OCI-LY3 (cell line): ENCODE measurements around the gene PANX2.

ENCODE experiments used
- H2AFZ ChIP-seq: fragments of 200-600, 300-600 bp; shearing (Covaris generic); 2 replicates; pipeline ENCODE4 v1.6.0; 2014; ENCODE audit warnings: antibody characterized with exemption, low read depth, low read length
- H3K27ac ChIP-seq: fragments of 200-600, 300-600 bp; sonication (generic); 2 replicates; pipeline ENCODE4 v1.5.1; 2014; ENCODE audit warnings: mild to moderate bottlenecking, low read length, moderate library complexity, mixed read lengths
- H3K27me3 ChIP-seq: fragments of 200-600, 300-600 bp; sonication (generic); 2 replicates; pipeline ENCODE4 v1.6.1; 2014; ENCODE audit warnings: low read depth, low read length, mixed read lengths
- H3K36me3 ChIP-seq: fragments of 200-600, 300-600 bp; sonication (generic); replicated peaks from 2 replicates; pipeline ENCODE3; 2014; ENCODE audit warnings: low read depth, low read length, mixed read lengths
- H3K4me1 ChIP-seq: fragments of 300-600, 200-600 bp; sonication (generic); 2 replicates; pipeline ENCODE4 v1.6.1; 2014; ENCODE audit warnings: low read length, mixed read lengths
- H3K4me2 ChIP-seq: fragments of 200-600, 300-600 bp; sonication (generic); 2 replicates; pipeline ENCODE4 v1.6.1; 2014; ENCODE audit warnings: low read length, mixed read lengths
- H3K4me3 ChIP-seq: fragments of 300-600, 200-600 bp; sonication (generic); 2 replicates; pipeline ENCODE4 v1.5.1; 2014; ENCODE audit warnings: antibody characterized with exemption, mild to moderate bottlenecking, low read length, moderate library complexity
- H3K79me2 ChIP-seq: fragments of 300-600, 200-600 bp; shearing (Covaris generic); 2 replicates; pipeline ENCODE4 v1.6.1; 2014; ENCODE audit warnings: mild to moderate bottlenecking, low read length, mixed read lengths
- H3K9ac ChIP-seq: fragments of 300-600, 200-600 bp; shearing (Covaris generic); 2 replicates; pipeline ENCODE4 v1.6.0; 2014; ENCODE audit warnings: mild to moderate bottlenecking, low read length, moderate library complexity
- H3K9me3 ChIP-seq: fragments of 200-600, 300-600 bp; shearing (Covaris generic); 2 replicates; pipeline ENCODE4 v1.6.1; 2014; ENCODE audit warnings: low read length, mixed read lengths; ENCODE audit not compliant: insufficient read depth
- H4K20me1 ChIP-seq: fragments of 200-600, 300-600 bp; sonication (generic); 2 replicates; pipeline ENCODE4 v1.6.1; 2016; ENCODE audit warnings: low read length, mixed read lengths; ENCODE audit not compliant: insufficient read depth
- EZH2phosphoT487 ChIP-seq: fragments of 200-600 bp; shearing (Covaris generic); IDR thresholded peaks from 2 replicates; pipeline ENCODE4 v1.6.1; 2018; ENCODE audit warnings: antibody characterized with exemption, mixed run types, low read depth
- TF ChIP-seq, protein P1 (sequence below): fragments of 200-600, 300-600 bp; sonication (generic); IDR thresholded peaks from 2 replicates; pipeline ENCODE4 v1.5.1; 2014; ENCODE audit warnings: antibody characterized with exemption, low read length, low read depth

PANX2 gene

DNA sequence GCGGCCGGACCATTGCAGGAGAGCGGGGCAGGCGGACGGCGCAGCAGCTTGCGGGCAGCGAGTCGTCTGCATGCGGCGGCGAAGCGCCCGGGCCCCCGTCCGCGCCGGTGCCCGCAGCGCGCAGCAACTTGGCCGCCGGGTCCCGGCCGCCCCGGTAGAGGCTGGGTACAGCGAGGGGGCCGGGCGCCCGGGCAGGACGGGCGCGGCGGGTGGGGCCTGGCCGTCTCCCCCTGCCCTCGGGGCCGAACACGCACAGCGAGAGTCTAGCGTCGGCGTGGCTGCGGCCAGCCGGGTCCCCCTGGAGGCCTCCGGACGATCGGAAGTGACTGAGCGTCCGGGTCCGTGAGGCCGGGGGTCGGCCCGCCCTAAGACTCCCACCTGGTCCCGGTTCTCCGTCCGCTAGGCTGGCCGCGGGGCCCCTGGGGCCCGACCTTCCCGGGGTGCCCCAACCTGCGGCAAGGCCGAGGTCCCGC is 14.4 kb downstream of the PANX2 start:
- H3K27me3 ChIP-seq = no peaks in the 10 kb centered on the region
- no peaks in the 10 kb centered on the region for H3K36me3 ChIP-seq
- no peak overlapping the region for H3K27ac ChIP-seq
- peaks cover 38% of the 10 kb centered on the region for H3K79me2 ChIP-seq
- no peak overlapping the region for H2AFZ ChIP-seq
- H3K4me1 ChIP-seq = peaks cover 17% of the 10 kb centered on the region
- H3K9ac ChIP-seq = no peak overlapping the region; the same call in 1 of the 2 replicates
- H3K4me3 ChIP-seq = peak overlapping the region; percentile 72
- TF ChIP-seq, protein P1, sequence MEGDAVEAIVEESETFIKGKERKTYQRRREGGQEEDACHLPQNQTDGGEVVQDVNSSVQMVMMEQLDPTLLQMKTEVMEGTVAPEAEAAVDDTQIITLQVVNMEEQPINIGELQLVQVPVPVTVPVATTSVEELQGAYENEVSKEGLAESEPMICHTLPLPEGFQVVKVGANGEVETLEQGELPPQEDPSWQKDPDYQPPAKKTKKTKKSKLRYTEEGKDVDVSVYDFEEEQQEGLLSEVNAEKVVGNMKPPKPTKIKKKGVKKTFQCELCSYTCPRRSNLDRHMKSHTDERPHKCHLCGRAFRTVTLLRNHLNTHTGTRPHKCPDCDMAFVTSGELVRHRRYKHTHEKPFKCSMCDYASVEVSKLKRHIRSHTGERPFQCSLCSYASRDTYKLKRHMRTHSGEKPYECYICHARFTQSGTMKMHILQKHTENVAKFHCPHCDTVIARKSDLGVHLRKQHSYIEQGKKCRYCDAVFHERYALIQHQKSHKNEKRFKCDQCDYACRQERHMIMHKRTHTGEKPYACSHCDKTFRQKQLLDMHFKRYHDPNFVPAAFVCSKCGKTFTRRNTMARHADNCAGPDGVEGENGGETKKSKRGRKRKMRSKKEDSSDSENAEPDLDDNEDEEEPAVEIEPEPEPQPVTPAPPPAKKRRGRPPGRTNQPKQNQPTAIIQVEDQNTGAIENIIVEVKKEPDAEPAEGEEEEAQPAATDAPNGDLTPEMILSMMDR = no peak
- TF ChIP-seq EZH2phosphoT487 = no peak
- H4K20me1 ChIP-seq = peaks cover 7% of the 10 kb centered on the region
- H3K4me2 ChIP-seq = peak overlapping the region; percentile 71
- H3K9me3 ChIP-seq = no peaks in the 10 kb centered on the region

DNA sequence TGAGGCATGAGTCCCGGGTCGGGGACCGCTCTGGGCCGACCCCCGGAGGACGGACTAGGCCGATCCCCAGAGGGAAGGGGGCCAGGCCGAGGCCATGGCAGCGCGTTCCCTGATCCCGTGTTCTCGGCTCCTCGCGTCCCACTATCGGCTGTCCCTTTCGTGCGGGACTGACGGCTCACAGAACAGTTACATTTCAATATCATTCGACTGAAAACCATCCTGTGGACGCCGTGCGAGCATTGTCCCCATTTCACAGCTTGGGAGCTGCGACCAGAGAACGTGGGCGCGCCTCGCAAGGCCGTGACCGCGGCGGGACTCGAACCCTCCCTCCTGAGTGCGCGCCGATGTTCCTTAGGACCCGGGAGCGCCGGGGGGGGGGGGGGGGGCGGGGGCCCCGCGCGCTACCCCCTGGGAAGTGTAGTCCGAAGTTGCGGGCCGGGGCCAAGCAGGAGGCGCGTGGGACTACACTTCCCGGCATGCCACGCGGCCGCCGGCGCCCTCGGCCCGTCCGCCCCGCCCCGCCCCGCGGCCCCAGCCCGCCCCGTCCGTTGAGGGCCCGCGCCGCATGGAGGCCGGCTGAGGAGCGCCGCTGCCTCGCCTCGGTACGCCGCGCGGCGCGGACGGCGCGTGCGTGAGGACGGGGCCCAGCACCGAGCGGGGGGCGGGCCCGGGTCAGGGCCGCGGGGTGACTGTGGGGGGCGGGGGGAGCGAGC is 15.0 kb downstream of the PANX2 start, which contains the start of gene TRABD:
TRABD (plus strand) TSS at position 539 of the 713 bp plus-strand sequence. CDS start 7,148 bp downstream, outside the sequence.
- Histone ChIP-seq H3K4me1 (peaks cover 22% of the 10 kb centered on the region), H3K27ac (peak within 1 kb of the TSS; percentile 44), H3K27me3 (no peaks in the 10 kb centered on the region), H3K79me2 (peaks cover 39% of the 10 kb centered on the region), H3K9me3 (no peaks in the 10 kb centered on the region), H3K9ac (peak within 1 kb of the TSS; percentile 78), H4K20me1 (peaks cover 7% of the 10 kb centered on the region), H2AFZ (no peak within 1 kb of the TSS), H3K4me3 (peak within 1 kb of the TSS; percentile 87), H3K4me2 (peak within 1 kb of the TSS; percentile 89), H3K36me3 (no peaks in the 10 kb centered on the region)
- TF ChIP-seq EZH2phosphoT487 = no peak
- TF ChIP-seq, protein P1 = no peak

DNA sequence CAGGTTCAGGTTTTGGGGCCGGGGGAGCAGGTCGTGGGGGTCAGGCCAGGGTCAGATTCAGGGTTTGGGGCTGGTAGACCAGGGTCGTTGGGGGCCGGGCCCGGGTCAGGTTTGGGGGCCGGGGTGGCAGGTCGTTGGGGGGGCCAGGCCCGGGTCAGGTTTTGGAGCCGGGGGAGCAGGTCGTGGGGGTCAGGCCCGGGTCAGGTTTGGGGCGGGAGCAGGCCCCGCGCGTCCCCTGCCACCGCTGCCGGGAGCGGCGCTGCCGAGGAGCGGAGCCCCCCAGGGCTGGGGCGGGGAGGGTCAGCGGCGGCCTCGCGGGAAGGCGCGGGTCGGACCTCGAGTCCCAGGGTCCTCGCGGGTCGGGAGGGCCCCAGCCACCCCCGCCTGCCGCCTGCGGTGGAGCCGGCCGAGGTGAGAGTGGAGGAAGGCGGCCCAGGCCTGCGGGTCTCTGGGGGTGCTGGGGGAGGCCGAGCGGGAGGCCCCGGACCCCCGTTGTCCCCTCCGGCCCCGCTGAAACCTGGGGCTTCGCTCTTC is 15.7 kb downstream of the PANX2 start:
- no peaks in the 10 kb centered on the region for H3K27me3 ChIP-seq
- peaks cover 30% of the 10 kb centered on the region for H3K4me1 ChIP-seq
- peaks cover 7% of the 10 kb centered on the region for H4K20me1 ChIP-seq
- H3K4me3 ChIP-seq = peak overlapping the region; percentile 87
- H3K9me3 ChIP-seq = peaks cover 4% of the 10 kb centered on the region; the same call in 1 of the 2 replicates
- peak overlapping the region; percentile 89 for H3K4me2 ChIP-seq
- H3K36me3 ChIP-seq = no peaks in the 10 kb centered on the region
- peak overlapping the region; percentile 78 for H3K9ac ChIP-seq
- H3K79me2 ChIP-seq = peaks cover 39% of the 10 kb centered on the region
- peak overlapping the region; percentile 44 for H3K27ac ChIP-seq
- H2AFZ ChIP-seq = no peak overlapping the region
- no peak for TF ChIP-seq EZH2phosphoT487
- TF ChIP-seq, protein P1 = no peak

DNA sequence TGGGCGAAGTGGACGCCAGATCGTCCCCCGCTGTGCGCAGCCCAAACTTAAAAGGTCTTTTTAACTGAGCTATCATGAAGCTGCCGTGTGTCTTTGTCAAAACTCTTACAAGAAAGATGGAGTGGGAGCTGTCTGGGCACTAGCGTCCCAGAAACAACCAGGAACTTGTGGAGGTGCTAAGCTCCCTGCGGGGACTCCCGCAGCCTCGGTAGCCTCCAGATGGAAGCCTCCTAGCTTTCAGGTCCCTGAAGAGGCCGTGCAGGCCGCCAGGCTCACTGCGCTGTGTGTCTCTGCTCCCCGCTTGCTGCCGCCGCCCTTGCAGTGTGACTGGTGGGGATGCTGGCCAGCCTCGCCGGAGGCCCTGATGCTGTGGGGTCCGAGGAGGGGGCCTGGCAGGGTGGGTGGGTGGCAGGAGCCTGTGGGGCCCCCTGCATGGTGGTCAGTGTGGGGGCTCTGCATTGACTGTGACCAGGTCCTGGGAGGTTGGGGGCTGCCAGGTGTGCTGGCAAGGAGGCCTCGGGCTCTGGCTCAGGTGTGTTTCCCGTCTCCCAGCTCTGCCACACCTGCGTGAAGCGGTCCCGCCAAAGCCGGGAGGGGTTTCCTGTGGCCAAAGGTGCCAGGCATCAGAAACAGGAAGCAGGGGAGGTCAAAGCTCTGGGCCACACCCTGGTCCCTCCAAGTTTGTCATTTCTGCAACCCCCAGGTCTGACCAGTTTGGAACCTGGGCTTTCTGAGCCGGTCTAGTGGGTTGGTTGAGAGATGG is 16.4 kb downstream of the PANX2 start:
- peaks cover 42% of the 10 kb centered on the region for H3K79me2 ChIP-seq
- no peak overlapping the region for H2AFZ ChIP-seq
- peak overlapping the region; percentile 44 for H3K27ac ChIP-seq

More for the DNA sequence above, 16.4 kb downstream of the PANX2 start:
- peak overlapping the region; percentile 89 for H3K4me2 ChIP-seq
- peaks cover 7% of the 10 kb centered on the region for H4K20me1 ChIP-seq
- TF ChIP-seq, protein P1 = no peak
- TF ChIP-seq EZH2phosphoT487 = no peak
- H3K9ac ChIP-seq = peak overlapping the region; percentile 78
- peak overlapping the region; percentile 87 for H3K4me3 ChIP-seq
- H3K36me3 ChIP-seq = peaks cover 2% of the 10 kb centered on the region
- peaks cover 36% of the 10 kb centered on the region for H3K4me1 ChIP-seq
- peaks cover 8% of the 10 kb centered on the region; the same call in 1 of the 2 replicates for H3K9me3 ChIP-seq
- no peaks in the 10 kb centered on the region for H3K27me3 ChIP-seq
